Tibial nerve (tissue), 4 donors: ENCODE measurements around the gene AGPAT3. TPM values are rescaled to one million over a fixed set of nuclear protein-coding genes. Genes with fewer than 3 reads are reported as not detected.
A peak's percentile ranks its signal among the peaks of the same experiment; 100 is the strongest.
"Not testable (repeated sequence)": the region's sequence is repeated elsewhere in the genome, so short reads cannot be mapped to it uniquely, and the experiment has no call there.

ENCODE experiments used
- DNase-seq, 2 donors: peaks; one replicate each; pipeline ENCODE4 v3.0.0-alpha.2; 2019; ENCODE audit warnings: low spot score in 2 of 2
- H3K27ac ChIP-seq, 4 donors: fragments of 200-600 bp; sonication (generic) in 3 of 4; one replicate each; pipeline ENCODE4 v1.5.1; 2017 to 2019; ENCODE audit warnings: mild to moderate bottlenecking in 1 of 4
- H3K27me3 ChIP-seq, 2 donors: fragments of 200-600 bp; sonication (generic) in 1 of 2; one replicate each; pipeline versions ENCODE4 v1.5.1 to v1.6.0; 2017 to 2019
- H3K36me3 ChIP-seq, 3 donors: fragments of 200-600 bp; sonication (generic); one replicate each; pipeline ENCODE4 v1.5.1; 2018 to 2019
- H3K4me1 ChIP-seq, 4 donors: fragments of 200-600 bp; sonication (generic) in 3 of 4; one replicate each; pipeline ENCODE4 v1.5.1; 2017 to 2019
- H3K4me3 ChIP-seq, 4 donors: fragments of 200-600 bp; sonication (generic) in 3 of 4; one replicate each; pipeline ENCODE4 v1.5.1; 2017 to 2019; ENCODE audit warnings: mild to moderate bottlenecking in 1 of 4, moderate library complexity in 1 of 4
- H3K9me3 ChIP-seq, 4 donors: fragments of 200-600 bp; sonication (generic) in 3 of 4; one replicate each; pipeline ENCODE4 v1.5.1; 2017 to 2019
- CTCF ChIP-seq, 5 experiments: fragments of 200-600 bp in 3 of 5; fragments of 450-650 bp in 2 of 5; sonication (generic) in 3 of 5; IDR thresholded peaks; one replicate each; pipeline ENCODE4 v1.5.1; 2016 to 2019; ENCODE audit warnings: antibody characterized with exemption in 5 of 5, mild to moderate bottlenecking in 3 of 5, moderate library complexity in 2 of 5
- EP300 ChIP-seq, 2 donors: sonication (generic); formaldehyde crosslinking; IDR thresholded peaks; one replicate each; pipeline ENCODE4 v1.6.1; 2017; ENCODE audit warnings: antibody characterized with exemption in 2 of 2, mild to moderate bottlenecking in 1 of 2
- POLR2A ChIP-seq, 2 donors: fragments of 450-650 bp; IDR thresholded peaks; one replicate each; pipeline ENCODE4 v1.6.1; 2017; ENCODE audit warnings: antibody characterized with exemption in 2 of 2, mild to moderate bottlenecking in 2 of 2, moderate library complexity in 2 of 2
- WGBS, 2 donors: methylation state at CpG; one replicate each; pipeline ENCODE4 v1.1.5; 2018; 5-methylcytosine and 5-hydroxymethylcytosine counted together
- total RNA-seq, 4 donors: library from RNA; depleted of rRNA; stranded (reverse); fragments of >200 nt; gene quantifications; one replicate each; pipeline ENCODE4 v1.1.0, GENCODE V29; 2016

The AGPAT3 gene
- total RNA-seq, 4 donors from 2014 or later, result 29.9 to 45.6 (median 36.4) TPM

- 90 to 95% methylated on average over 3 of the region's 3 CpGs for WGBS, 2 donors
- H3K4me3 ChIP-seq, result no peak overlapping the region
Observed at GRCh38 chr21:43892334-43892733, 27.3 kb downstream of the AGPAT3 start.

DNA sequence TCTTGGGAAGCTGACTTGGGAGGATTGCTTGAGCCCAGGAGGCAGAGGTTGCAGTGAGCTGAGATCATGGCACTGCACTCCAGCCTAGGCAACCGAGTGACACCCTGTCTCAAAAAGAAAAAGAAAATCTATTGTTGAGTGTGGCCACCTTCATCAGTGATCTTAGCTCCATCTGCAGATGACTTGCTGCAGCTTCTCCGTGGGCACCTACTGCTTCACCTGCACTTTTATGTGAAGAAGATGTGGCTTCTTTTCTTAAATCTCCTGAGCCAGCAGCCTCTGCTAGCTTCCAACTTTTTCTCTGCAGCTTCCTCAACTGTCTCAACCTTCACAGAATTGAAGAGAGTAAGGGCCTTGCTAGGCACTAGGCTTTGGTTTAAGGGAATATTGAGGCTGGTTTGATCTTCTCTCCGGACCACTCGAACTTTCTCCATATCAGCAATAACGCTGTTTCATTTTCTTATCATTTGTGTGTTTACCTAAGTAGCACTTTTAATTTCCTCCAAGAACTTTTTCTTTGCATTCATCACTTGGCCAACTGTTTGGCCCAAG lies 28.0 kb downstream of the AGPAT3 start:
- H3K4me3 ChIP-seq, result no peak overlapping the region
- H3K27ac ChIP-seq, result no peak overlapping the region
- no peaks in the 10 kb centered on the region for H3K27me3 ChIP-seq
- no peak for DNase-seq
- peaks cover 0 to 18% (median 0%) of the 10 kb centered on the region in 4 donors for H3K4me1 ChIP-seq
- TF ChIP-seq POLR2A (IDR thresholded peaks at IDR 0.05) (no peak), CTCF (IDR thresholded peaks at IDR 0.05) (no peak), EP300 (IDR thresholded peaks at IDR 0.05) (no peak)
- 88 to 94% methylated on average over 5 of the region's 5 CpGs for WGBS, 2 donors
- H3K36me3 ChIP-seq, result no peaks in the 10 kb centered on the region
- no peaks in the 10 kb centered on the region for H3K9me3 ChIP-seq

More at GRCh38 chr21:43892334-43892733, 27.3 kb downstream of the AGPAT3 start:
- Histone ChIP-seq H3K9me3 (no peaks in the 10 kb centered on the region), H3K27me3 (no peaks in the 10 kb centered on the region), H3K36me3 (no peaks in the 10 kb centered on the region), H3K27ac (no peak overlapping the region), H3K4me1 (peaks cover 0 to 18% (median 0%) of the 10 kb centered on the region in 4 donors)
- DNase-seq, result no peak
- TF ChIP-seq CTCF (IDR thresholded peaks at IDR 0.05) (no peak), POLR2A (IDR thresholded peaks at IDR 0.05) (no peak), EP300 (IDR thresholded peaks at IDR 0.05) (no peak)

DNA sequence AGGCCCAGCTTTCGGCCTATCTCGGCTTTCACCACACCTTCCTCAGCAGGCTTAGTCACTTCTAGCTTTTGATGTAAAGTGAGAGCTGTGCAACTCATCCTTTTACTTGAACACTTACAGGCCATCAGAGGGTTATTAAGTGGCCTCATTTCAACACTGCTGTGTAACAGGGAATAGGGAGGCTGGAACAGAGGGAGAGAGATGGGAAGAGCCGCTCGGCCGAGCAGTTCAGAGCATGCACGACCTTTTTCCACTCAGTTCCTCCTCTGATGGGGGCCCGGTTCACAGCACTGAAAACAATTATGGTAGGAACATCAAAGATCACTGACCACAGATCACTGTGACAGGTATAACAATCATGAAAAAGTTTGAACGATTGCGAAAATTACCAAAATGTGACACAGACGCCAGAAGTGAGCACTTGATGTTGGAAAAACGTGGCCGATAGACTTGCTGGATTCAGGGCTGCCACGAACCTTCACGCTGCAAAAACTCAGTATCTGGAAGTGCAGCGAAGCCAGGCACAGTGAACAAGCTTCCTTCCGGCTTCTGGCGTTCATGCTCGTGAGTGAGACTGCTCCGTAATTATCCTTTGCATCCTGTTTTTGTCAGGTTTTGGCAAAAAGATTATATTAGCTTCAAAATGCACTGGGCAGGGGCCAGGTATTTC lies 28.6 kb downstream of the AGPAT3 start:
- Histone ChIP-seq H3K9me3 (no peaks in the 10 kb centered on the region), H3K27ac (peak overlapping the region in 2 of 4 donors; percentile 5 to 11), H3K4me3 (no peak overlapping the region), H3K27me3 (no peaks in the 10 kb centered on the region), H3K4me1 (peaks cover 0 to 18% (median 0%) of the 10 kb centered on the region in 4 donors), H3K36me3 (peaks cover 0 to 4% (median 0%) of the 10 kb centered on the region in 3 donors)
- no peak for DNase-seq
- 65 to 76% methylated on average over 19 of the region's 19 CpGs for WGBS, 2 donors
- no peak for TF ChIP-seq EP300 (IDR thresholded peaks at IDR 0.05)
- no peak for TF ChIP-seq POLR2A (IDR thresholded peaks at IDR 0.05)
- no peak for TF ChIP-seq CTCF (IDR thresholded peaks at IDR 0.05)

DNA sequence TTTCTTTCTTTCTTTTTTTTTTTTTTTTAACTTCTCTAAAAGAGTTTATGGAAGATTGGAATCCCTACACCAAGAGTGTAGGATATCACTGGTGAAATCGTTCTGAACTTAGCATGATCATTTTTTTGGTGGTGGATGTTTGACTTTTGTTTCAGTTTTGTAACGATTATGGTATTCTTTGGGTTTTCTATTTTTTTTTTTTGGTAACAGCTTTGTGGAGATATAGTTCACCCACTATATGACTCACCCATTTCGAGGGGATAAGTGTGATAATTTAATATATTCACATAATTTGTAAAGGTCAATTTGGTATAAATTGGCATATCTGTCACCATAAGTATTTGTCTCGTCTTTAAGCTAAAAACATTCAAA lies 29.2 kb downstream of the AGPAT3 start:
- no peak overlapping the region for H3K4me3 ChIP-seq
- peaks cover 0 to 18% (median 0%) of the 10 kb centered on the region in 4 donors for H3K4me1 ChIP-seq
- no peak for DNase-seq
- H3K36me3 ChIP-seq, result peaks cover 0 to 9% (median 0%) of the 10 kb centered on the region in 3 donors
- TF ChIP-seq CTCF (IDR thresholded peaks at IDR 0.05) (no peak), POLR2A (IDR thresholded peaks at IDR 0.05) (no peak), EP300 (IDR thresholded peaks at IDR 0.05) (no peak)
- H3K27me3 ChIP-seq, result no peaks in the 10 kb centered on the region
- no peaks in the 10 kb centered on the region for H3K9me3 ChIP-seq
- WGBS, 2 donors, result 54 to 57% methylated on average over 4 of the region's 4 CpGs
- peak overlapping the region in 2 of 4 donors; percentile 5 to 11 for H3K27ac ChIP-seq

- no peak overlapping the region for H3K4me3 ChIP-seq
Observed at GRCh38 chr21:43895196-43895595, 30.2 kb downstream of the AGPAT3 start.

DNA sequence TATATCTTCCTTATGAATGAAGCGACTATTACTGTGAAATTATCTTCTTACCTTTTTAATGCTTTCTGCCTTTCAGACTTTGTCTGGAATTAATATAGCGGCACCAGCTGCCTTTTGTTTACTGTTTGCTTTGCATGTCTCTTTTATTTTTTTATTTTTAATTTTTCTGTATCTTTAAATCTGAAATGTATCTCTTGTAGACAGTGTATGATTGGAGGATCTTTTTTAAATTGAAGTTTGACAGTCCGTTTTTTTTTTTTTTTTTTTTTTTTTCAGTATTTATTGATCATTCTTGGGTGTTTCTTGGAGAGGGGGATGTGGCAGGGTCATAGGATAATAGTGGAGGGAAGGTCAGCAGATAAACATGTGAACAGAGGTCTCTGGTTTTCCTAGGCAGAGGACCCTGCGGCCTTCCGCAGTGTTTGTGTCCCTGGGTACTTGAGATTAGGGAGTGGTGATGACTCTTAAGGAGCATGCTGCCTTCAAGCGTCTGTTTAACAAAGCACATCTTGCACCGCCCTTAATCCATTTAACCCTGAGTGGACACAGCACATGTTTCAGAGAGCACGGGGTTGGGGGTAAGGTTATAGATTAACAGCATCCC lies 31.8 kb downstream of the AGPAT3 start:
- DNase-seq, H3K9me3 ChIP-seq, H3K27ac ChIP-seq, H3K27me3 ChIP-seq, H3K4me3 ChIP-seq: not testable (repeated sequence)
- Histone ChIP-seq H3K4me1 (peaks cover 0 to 18% (median 0%) of the 10 kb centered on the region in 4 donors), H3K36me3 (peaks cover 0 to 24% (median 0%) of the 10 kb centered on the region in 3 donors)
- WGBS, 2 donors, result 86% methylated on average over 5 to 7 of the region's 8 CpGs

More at GRCh38 chr21:43895196-43895595, 30.2 kb downstream of the AGPAT3 start:
- H3K4me1 ChIP-seq, result peaks cover 0 to 18% (median 0%) of the 10 kb centered on the region in 4 donors
- no peak for DNase-seq
- 98% methylated on average over 4 of the region's 4 CpGs for WGBS, 2 donors
- H3K27me3 ChIP-seq, result no peaks in the 10 kb centered on the region
- H3K36me3 ChIP-seq, result peaks cover 0 to 19% (median 0%) of the 10 kb centered on the region in 3 donors
- no peaks in the 10 kb centered on the region for H3K9me3 ChIP-seq
- H3K27ac ChIP-seq, result no peak overlapping the region
- TF ChIP-seq POLR2A (IDR thresholded peaks at IDR 0.05) (no peak), CTCF (IDR thresholded peaks at IDR 0.05) (no peak), EP300 (IDR thresholded peaks at IDR 0.05) (no peak)
